Sigmoid colon (tissue), 3 donors: ENCODE data around the gene LAIR1.

ENCODE experiments used
- CTCF ChIP-seq, 4 experiments: fragments of 450-650 bp in 3 of 4; fragments of 200-600 bp in 1 of 4; IDR thresholded peaks; one replicate each; pipeline ENCODE4 v1.5.1; 2016 to 2019; ENCODE audit warnings: antibody characterized with exemption in 4 of 4, mild to moderate bottlenecking in 3 of 4, moderate library complexity in 2 of 4
- POLR2A ChIP-seq, 2 donors: fragments of 450-650 bp; IDR thresholded peaks; one replicate each; pipeline ENCODE4 v1.6.1; 2016; ENCODE audit warnings: antibody characterized with exemption in 2 of 2, mild to moderate bottlenecking in 2 of 2, moderate library complexity in 2 of 2

- TF ChIP-seq CTCF (IDR thresholded peaks at IDR 0.05) (no peak), POLR2A (IDR thresholded peaks at IDR 0.05) (no peak)
Observed at GRCh38 chr19:54380897-54381296, 16.2 kb upstream of the LAIR1 start.
